Inferior parietal cortex (tissue), 1 donor: ENCODE measurements around the gene SETD7.
A peak's percentile ranks its signal among the peaks of the same experiment; 100 is the strongest.

Experiments used
- DNase-seq: peaks from one replicate; pipeline ENCODE4 v3.0.0-alpha.2; 2016; ENCODE audit errors: extremely low spot score

SETD7 gene

GRCh38 chr4:139574641-139575040, 18.6 kb upstream of the SETD7 start:
- DNase-seq = no peak

- DNase-seq = no peak
These were observed 12.4 kb upstream of the SETD7 start for GRCh38 chr4:139568206-139568955.

- DNase-seq = no peak
These were observed 11.3 kb upstream of the SETD7 start for GRCh38 chr4:139567159-139567870.

- DNase-seq = no peak
These were observed 8.5 kb upstream of the SETD7 start for GRCh38 chr4:139564502-139564901.

GRCh38 chr4:139563515-139563914, 7.5 kb upstream of the SETD7 start:
- DNase-seq = no peak

GRCh38 chr4:139562839-139563238, 6.8 kb upstream of the SETD7 start:
- no peak for DNase-seq

- no peak for DNase-seq
These were observed 6.2 kb upstream of the SETD7 start for GRCh38 chr4:139562067-139562684.

GRCh38 chr4:139560406-139561104, 4.5 kb upstream of the SETD7 start:
- no peak for DNase-seq

GRCh38 chr4:139559687-139560086, 3.7 kb upstream of the SETD7 start:
- DNase-seq = no peak

- DNase-seq = no peak
These were observed 3.1 kb upstream of the SETD7 start for GRCh38 chr4:139559089-139559479.

- DNase-seq = no peak
These were observed 2.4 kb upstream of the SETD7 start for GRCh38 chr4:139558235-139559088.

GRCh38 chr4:139557556-139558110, 1.6 kb upstream of the SETD7 start:
- DNase-seq = no peak

- DNase-seq = no peak
These were observed 921 bp upstream of the SETD7 start for GRCh38 chr4:139556724-139557555.

GRCh38 chr4:139555705-139556070, 331 bp downstream of the SETD7 start:
- DNase-seq = no peak

- DNase-seq = peak; percentile 74
These were observed 920 bp downstream of the SETD7 start for GRCh38 chr4:139554893-139555704.

GRCh38 chr4:139554642-139554892, 1.5 kb downstream of the SETD7 start:
- DNase-seq = no peak

GRCh38 chr4:139553751-139554641, 2.0 kb downstream of the SETD7 start:
- no peak for DNase-seq

GRCh38 chr4:139552517-139553307, 3.3 kb downstream of the SETD7 start:
- no peak for DNase-seq
